T1000 (cell line): Measurements from ENCODE around the gene CXorf58.

Source experiments
- DNase-seq: peaks from one replicate; lab custom pipeline; 2025; ENCODE audit warnings: mixed read lengths; lab: John Stamatoyannopoulos, UW

The CXorf58 gene

DNA sequence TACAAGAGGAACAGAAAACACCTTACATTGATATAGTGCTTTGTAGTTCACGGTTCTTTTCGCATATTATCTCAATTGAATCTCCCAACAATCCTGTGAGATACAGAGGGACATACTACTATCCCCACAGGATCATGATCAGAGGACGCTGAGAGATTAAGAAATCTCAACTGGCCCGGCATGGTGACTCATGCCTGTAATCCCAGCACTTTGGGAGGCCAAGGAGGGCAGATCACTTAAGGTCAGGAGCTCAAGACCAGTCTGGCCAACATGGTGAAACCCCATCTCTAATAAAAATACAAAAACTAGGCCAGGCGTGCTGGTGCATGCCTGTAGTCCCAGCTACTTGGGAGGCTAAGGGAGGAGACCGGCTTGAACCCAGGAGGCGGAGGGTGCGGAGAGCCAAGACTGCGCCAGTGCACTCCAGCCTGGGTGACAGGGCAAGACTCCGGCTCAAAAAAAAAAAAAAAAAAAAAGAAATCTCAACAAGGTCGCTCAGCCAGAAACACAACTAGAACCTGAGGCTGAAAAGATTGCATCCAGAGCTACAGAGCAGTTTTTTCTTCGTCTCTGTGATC, 7.5 kb upstream of the CXorf58 start:
- DNase-seq, result no peak

GRCh38 chrX:23901060-23901459, 6.7 kb upstream of the CXorf58 start:
- peak; percentile 14 for DNase-seq

DNA sequence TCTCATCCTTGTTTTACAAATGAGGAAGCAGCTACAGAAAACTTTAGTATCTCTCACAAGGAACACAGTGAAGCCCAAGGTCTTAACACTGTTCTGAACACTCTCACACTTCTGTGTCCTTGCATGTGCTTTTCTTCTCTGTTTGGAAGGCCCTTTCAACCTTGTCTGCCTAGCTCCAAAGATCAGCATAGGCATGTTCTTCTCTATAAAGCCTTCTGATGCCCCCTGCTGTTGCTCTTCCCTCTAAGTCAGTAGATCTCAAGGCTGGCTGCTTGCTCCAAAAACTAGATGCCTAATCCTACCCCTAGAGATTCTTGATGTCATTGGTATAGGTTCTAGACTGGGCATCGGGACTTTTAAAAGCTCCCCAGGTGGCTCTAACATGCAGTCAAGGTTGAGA, 6.0 kb upstream of the CXorf58 start:
- DNase-seq, result no peak

- no peak for DNase-seq
Measured at GRCh38 chrX:23902419-23902818, 5.4 kb upstream of the CXorf58 start.

DNA sequence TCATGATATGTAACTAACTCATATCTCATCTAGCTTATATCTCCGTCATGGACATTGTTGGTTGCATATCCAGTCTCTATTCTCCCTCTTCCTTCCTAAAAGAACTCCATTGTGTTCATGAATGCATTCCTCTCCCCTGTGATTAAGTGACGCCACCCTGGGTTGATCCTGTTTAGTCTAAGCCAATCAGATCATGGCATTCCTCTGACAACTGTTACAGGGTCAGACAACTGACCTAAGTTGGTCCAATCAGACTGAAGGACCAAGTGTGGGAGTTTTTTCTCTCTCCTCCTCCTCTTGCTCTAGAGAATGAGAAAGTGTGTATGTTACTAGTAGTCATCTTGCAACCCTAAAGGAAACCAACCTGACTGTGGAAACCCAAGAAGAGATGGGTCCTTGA, 3.7 kb upstream of the CXorf58 start:
- DNase-seq, result no peak

DNA sequence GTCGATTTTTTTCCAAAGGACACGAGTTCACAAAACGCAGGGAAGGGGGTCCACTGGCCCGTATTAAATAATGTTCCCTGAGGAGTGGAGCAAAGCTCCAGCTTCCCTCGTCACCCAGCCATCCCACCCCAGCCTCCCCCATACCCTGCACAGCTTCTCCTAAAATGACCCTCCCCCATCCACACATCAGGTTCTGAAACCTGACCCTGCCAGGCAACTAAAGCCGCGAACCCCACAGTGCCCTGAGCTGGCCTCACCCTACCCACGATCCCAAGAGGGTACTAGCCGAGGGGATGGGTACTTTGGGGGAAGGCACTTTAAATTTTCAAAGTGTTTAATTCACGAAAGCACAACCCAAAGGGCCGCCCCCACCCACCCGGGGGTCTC, 702 bp upstream of the CXorf58 start:
- no peak for DNase-seq

DNA sequence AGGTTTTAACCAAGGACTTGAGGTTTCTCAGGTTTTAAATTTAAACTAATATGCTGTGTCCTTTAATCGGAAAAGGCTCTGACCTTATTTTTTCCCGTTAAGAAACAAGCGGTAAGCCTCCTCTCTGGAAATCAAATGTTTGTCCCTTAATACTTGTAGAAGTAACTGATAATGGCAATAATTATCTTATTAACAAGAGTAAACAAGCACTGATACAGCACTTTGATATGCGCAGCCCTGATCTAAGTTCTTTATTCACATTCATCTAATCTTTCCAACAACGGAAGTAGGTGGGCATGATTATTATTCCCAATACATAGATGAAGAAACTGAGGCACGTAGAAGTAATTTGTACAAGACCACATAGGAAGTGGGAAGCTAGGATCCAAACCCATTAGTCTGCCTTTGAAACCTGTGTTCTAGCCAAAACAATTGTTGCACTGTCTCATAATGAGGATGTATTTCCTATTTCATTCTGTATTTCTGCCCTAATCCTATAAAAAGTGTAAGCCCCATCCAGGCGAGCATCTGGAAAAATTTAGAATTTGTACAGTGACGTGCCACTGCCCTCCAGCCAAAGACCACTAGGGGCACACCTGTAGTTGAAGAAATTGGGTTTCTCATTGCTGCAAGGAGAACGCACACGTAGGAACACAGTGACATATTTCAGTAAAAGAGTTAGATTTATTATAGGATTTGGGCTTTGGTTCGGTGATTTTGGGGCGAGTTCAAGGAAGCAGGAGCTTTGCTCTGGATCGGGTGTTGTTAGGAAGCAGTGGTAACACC, 606 bp downstream of the CXorf58 start:
- DNase-seq, result no peak

DNA sequence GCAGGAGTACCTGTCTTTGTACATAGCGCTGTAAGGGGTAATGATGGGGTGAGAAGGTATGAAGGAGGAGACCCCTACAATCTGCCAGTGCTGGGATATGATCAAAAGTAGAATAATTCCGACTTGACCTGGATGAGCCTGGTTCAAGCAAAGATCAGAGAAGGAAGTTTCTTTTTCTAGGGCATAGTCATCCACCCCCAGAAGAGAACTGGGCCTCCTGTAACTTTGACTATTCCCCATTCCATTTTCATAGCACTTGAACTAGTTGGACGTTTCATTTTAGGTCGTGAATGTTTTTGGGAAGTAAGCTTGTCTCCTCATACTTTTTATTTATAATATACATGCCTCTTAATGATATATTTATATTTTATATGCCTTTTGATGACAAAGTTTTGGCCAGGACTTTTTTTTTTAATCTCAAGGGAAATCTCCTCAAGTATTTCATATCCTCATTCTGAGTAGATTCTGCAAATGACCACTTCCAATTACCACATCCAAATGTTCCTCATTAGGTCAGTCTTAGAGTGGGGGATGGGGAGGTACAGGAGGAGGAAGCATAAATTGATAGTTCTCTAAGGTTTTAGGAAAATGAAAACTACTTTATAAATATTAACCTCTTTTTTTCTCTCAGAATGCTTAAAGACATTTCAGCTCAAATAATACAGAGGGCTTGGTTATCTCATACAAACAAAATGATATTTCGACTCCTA, 3.5 kb downstream of the CXorf58 start:
- no peak for DNase-seq

GRCh38 chrX:23919148-23919547, 11.3 kb downstream of the CXorf58 start:
- DNase-seq, result no peak

DNA sequence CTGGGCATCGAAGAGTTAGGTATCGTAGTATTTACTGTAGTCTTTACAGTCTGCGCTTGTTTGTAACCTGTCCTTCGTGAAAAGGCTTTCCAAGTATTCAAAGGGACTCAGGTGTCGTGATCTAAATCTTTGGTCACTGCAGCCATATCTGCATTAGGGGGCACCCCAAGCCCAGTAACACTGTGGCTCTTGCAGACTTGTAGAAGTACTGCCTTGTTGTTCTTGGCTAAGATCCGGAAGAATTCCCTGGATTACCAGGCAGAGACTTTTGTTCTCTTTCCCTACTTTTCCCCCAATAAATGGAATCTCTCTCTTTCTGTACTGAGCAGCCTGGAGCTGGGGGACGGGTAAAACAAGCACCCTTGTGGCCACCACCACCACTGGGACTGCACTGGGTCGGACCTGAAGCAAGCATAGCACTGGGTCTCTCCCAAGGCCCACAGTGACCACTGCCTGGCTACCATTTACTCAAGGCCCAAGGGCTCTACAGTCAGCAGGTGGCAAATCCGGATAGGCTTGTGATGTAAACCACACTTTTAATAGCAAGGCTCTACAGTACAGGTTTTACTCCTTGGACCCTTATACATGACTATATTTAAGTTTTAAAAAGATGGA, 12.0 kb downstream of the CXorf58 start:
- DNase-seq, result no peak

GRCh38 chrX:23926015-23926414, 18.2 kb downstream of the CXorf58 start:
- DNase-seq, result no peak

DNA sequence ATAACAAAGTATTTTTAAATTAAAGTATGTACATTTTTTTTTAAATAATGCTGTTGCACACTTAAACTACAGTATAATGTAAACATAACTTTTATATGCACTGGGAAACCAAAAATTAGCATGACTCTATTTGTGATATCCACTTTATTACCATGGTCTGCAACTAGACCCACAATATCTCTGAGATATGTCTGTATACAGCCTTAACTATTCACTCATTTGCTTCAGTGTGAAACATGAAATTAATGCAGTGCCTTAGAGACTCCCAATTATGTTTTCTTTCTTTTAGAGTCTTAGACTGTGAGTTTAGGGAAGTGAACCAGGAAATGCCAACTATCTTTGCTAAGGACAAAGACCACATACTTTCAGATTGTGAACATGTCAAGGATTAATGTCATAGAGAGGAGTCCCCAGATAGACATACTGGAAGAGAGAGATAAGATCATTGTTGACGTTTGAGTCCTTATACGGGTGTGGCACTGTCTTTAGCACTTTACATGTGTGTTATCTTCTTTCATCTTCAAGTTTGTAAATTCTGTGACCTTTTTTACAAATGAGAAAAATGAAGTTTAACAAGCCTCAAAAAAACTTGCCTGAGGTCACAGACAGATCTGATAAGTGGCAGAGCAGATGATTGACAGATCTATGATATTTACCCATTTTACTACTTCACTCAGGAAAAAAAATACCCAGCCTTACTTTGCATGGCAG, 23.2 kb downstream of the CXorf58 start:
- DNase-seq, result no peak

DNA sequence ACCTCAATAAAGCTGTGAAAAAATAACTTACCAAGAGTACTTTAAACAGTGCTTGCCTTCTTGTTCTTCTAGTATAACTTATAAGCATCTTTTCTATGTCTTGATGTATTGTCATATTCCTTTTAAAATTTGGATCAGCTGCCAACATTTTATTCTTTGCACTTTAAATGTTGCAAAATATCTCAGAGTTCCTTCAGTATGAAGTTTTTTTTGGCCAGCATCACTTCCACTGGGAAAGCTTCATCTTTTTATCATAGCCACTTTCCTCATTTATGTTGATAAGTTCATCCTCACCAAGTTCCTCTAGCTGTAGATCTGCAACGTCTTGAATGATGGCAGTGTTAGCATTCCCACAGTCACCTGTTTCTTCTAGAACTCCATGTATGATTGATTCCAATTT, 24.2 kb downstream of the CXorf58 start:
- DNase-seq, result no peak

- DNase-seq, result no peak
Measured at GRCh38 chrX:23935106-23935505, 27.3 kb downstream of the CXorf58 start.

DNA sequence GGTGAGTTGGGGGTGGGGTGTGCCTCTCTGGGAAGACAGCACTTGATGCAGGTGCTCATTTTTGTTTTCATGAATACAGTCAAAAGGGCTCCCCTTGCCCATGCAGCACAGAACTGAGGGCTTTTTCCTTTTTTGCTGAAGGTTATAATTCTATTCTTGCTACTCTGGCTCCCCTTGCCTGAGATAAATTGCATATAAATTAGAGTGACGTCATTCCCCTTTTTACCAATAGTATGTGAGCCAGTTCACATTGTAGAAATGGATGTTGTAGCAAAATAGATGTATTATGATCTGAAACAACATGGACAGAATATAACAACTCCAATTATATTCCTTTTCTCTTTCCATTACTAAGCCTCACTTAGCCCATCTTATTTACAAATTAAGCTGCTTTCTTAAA, 28.4 kb downstream of the CXorf58 start:
- DNase-seq, result no peak

DNA sequence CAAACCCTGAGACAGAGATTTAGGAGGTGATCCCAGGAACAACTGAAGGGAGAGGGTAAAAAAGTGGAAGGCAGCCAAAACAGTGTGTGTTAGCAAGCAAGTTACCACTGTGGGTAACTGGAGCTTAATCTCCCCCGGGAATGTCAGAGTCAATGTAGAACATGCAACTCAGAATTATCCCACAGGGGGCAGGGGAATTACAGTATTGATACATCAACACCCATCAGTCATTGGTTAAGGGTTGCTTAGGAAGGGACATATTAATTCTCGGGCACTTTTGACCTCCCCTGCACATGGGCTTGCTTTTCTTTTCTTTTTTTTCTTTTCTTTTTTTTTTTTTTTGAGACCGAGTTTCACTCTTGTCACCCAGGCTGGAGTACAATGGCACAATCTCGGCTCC, 29.3 kb downstream of the CXorf58 start:
- no peak for DNase-seq

DNA sequence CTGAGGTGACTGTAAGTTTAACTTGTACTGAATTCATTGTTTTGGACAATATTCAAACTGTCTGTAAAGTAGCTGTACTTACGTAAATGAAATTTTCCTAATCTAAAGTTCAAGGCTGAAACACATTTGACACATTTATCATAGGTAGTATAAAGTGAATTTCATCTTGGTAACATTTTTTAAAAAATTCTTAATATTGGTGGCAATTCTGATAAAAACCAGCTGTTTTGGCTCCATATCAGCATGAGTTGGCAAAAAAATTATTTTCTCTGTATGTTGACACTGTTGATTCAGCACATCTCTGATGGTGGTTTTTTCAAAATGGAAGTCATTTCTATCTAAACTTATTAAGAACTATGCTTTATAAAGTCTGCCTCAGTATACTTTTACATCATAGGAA, 30.9 kb downstream of the CXorf58 start:
- DNase-seq, result no peak

DNA sequence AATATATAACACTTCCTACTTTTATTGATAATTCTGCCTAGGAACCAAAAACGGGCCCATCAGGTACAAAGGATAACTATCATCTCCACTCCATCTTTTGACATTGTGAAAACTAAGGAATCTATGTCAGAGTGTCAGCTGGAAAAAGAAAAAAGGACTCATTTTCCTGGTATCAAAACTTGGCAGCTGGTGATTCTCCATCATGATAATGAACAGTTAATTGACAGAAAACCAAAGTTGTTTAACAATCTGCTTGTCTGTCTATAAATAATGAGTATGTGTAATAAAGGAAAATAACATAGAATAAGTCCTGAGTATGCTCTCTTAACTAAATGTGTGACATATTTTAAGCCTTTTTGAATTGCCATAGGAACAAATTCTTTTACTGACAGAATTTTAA, 31.4 kb downstream of the CXorf58 start:
- no peak for DNase-seq

DNA sequence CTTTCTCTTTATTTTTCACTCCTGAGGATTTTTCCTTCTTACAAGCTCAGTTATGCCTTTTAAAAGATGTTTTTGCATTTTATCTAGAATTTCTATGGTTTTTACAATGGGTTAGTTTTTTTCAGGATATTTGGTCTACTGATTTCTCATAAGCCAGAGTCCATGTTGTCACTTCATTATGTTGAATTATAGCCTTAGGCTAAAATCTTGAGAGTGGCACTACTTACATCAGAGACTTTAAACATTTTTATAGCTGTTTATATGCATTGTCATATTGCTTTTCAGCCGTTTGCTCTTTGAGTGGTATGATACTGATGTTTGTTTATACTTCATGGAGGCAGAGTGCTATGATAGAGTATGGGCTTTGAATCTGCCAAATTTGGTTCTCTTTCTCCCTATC, 36.4 kb downstream of the CXorf58 start:
- no peak for DNase-seq

DNA sequence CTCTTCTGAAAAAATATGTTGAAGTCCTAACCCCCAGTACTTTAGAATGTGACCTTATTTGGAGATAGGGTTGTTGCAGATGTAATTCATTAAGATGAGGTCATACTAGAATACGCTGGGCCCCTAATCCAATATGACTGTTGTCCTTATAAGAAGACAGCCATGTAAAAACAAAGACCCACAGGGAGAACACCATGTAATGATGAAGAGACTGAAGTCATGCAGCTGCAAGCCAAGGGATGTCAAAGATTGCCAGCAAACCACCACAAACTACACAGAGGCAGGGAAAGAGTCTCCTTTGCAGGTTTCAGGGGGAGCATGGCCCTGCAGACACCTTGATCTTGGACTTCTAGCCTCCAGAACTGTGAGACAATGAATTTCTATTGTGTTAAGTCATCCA, 37.4 kb downstream of the CXorf58 start:
- DNase-seq, result no peak

DNA sequence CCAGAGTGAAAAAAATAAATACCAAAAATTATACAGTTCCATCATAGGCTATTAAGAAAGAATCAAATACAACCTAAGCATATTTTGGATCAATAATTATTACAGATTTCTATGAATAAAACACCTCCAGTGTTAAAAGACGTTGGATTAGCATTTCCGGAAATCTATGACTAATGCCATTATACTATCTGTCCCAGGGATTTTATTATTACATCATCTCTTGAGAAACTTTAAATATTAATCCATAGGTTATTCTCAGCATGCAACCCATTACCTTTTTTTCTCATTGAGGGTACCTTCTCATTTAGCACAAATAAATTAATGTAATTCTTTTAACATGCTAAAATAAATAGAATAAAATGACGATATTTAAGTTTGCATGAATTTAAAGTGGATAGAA, 44.6 kb downstream of the CXorf58 start:
- DNase-seq, result no peak
